ENCODE measurements around the gene ILRUN. TPM values are rescaled to one million over a fixed set of nuclear protein-coding genes. Genes with fewer than 3 reads are reported as not detected.
"Not testable (repeated sequence)": the region's sequence is repeated elsewhere in the genome, so short reads cannot be mapped to it uniquely, and the experiment has no call there.

The ILRUN gene
- total RNA-seq, 4 donors from 2014 or later, result 60.2 to 65.4 (median 62.9) TPM

DNA sequence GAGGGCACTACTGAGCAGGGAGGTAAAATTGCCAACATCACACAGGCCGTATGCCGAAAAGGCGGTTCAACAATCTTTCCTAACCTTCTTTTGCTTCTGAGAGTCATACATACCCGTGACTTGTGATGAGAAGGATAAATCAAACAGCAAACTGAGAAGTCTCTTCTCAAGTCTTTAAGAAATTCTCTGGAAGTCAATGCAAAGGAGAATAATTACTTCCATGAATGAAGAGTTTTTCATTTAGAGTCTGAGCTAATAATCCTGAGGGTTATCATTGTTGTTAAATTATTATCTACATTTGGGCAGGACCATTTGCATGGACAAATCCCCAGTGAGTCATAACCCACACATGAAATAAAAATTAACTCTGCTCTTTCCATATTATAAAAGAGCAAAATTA lies 22.4 kb upstream of the ILRUN start:
- no peak overlapping the region for H3K4me3 ChIP-seq (ENCODE audit: low read depth, poor library complexity, severe bottlenecking)
- TF ChIP-seq CTCF (IDR thresholded peaks at IDR 0.05) (no peak), POLR2A (IDR thresholded peaks at IDR 0.05) (no peak)
- intact Hi-C loops (cut with DNase I; ENCODE audit: low total_unique reads), result no loop called here
- 59 to 68% methylated on average over 4 of the region's 4 CpGs for WGBS, 2 donors
- no peak for DNase-seq (ENCODE audit: low spot score in 2 of 2)

DNA sequence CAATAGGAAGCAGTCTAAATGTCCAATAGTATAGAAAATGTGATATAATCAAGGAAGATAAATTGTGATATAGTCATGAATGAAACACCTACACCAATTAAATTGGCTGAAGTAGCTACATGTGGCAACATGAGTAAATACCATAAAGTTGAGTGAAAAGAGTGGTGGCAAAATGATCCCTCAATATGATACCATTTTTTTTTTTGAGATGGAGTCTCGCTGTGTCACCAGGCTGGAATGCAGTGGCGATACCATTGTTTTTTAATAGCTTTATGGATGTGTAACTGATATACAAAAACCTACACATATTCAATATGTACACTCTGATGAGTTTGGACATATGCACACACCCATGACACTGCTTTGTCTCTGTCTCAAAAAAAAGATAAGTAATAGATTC lies 20.9 kb upstream of the ILRUN start:
- 65 to 69% methylated on average over 2 of the region's 2 CpGs for WGBS, 2 donors
- TF ChIP-seq CTCF (IDR thresholded peaks at IDR 0.05) (no peak), POLR2A (IDR thresholded peaks at IDR 0.05) (no peak)
- intact Hi-C loops (cut with DNase I; ENCODE audit: low total_unique reads), result no loop called here
- DNase-seq (ENCODE audit: low spot score in 2 of 2), result no peak
- H3K4me3 ChIP-seq (ENCODE audit: low read depth, poor library complexity, severe bottlenecking), result no peak overlapping the region

DNA sequence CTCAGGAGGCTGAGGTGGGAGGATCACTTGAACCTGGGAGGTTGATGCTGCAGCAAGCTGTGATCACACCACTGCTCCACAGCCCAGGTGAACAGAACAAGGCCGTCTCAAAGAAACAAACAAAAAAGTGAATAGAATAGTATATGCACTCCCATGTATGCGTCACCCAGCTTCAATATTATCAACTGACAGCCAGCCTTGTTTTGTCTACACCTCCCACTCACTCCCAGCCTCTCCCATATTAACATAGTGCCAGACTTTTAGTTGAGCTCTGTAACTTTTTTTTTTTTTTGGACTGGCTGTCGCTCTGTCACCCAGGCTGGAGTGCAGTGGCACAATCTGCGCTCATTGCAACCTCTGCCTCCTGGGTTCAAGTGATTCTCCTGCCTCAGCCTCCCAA lies 18.1 kb upstream of the ILRUN start:
- intact Hi-C loops (cut with DNase I; ENCODE audit: low total_unique reads), result no loop called here
- no peak for TF ChIP-seq POLR2A (IDR thresholded peaks at IDR 0.05)
- TF ChIP-seq CTCF (IDR thresholded peaks at IDR 0.05), result no peak
- no peak for DNase-seq (ENCODE audit: low spot score in 2 of 2)
- WGBS, 2 donors, result 65 to 77% methylated on average over 4 of the region's 4 CpGs
- no peak overlapping the region for H3K4me3 ChIP-seq (ENCODE audit: low read depth, poor library complexity, severe bottlenecking)

DNA sequence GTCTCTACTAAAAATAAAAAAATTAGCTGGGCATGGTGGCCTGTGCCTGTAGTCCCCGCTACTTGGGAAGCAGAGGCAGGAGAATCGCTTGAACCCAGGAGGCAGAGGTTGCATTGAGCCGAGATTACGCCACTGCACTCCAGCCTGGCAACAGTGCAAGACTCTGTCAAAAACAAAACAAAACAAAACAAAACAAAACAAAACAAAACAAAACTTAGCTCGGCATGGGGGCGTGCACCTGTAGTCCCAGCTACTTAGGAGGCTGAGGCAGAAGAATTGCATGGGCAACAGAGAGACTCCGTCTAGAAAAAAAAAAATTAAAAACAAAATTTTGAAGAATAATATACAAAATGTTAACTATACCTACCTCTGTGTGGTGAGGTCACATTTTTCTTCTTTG lies 16.3 kb upstream of the ILRUN start:
- DNase-seq (ENCODE audit: low spot score in 2 of 2); intact Hi-C loops (cut with DNase I; ENCODE audit: low total_unique reads); H3K4me3 ChIP-seq (ENCODE audit: low read depth, poor library complexity, severe bottlenecking): not testable (repeated sequence)
- 82 to 92% methylated on average over 7 of the region's 7 CpGs for WGBS, 2 donors

DNA sequence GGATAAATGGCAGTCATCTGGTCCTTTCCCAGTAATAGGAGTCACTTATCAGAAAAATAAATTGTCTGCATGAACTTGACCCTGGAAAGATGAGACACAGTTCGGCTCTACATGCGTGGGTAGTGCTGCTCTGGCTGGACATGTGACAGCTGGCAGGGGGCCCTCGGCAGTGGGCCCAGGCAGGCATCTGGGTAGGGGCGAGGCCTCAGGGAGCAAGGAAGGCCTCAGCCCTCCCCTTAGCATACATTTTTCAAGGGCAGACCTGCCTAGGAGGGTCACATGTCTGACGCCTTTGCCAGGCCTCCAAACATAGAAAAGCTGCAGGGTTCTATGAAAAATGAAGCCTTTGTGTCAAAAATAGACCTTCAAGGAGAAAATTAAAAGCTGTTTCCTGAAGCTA lies 12.8 kb upstream of the ILRUN start:
- DNase-seq (ENCODE audit: low spot score in 2 of 2), result peak in 1 of 2 donors; percentile 26
- TF ChIP-seq POLR2A (IDR thresholded peaks at IDR 0.05) (no peak), CTCF (IDR thresholded peaks at IDR 0.05) (no peak)
- no peak overlapping the region for H3K4me3 ChIP-seq (ENCODE audit: low read depth, poor library complexity, severe bottlenecking)
- intact Hi-C loops (cut with DNase I; ENCODE audit: low total_unique reads), result no loop called here
- WGBS, 2 donors, result 15 to 21% methylated on average over 5 of the region's 5 CpGs

GRCh38 chr6:34705241-34705640 lies 8.7 kb upstream of the ILRUN start:
- WGBS, 2 donors, result 63 to 74% methylated on average over 3 of the region's 3 CpGs
- no peak for DNase-seq (ENCODE audit: low spot score in 2 of 2)
- intact Hi-C loops (cut with DNase I; ENCODE audit: low total_unique reads), result no loop called here
- no peak for TF ChIP-seq CTCF (IDR thresholded peaks at IDR 0.05)
- no peak for TF ChIP-seq POLR2A (IDR thresholded peaks at IDR 0.05)
- H3K4me3 ChIP-seq (ENCODE audit: low read depth, poor library complexity, severe bottlenecking), result no peak overlapping the region

All from lower leg skin (tissue), 4 donors.